NB4 (cell line): ENCODE data around the gene DMKN.

ENCODE experiments used
- DNase-seq: peaks from one replicate; pipeline ENCODE4 v3.0.0; 2010; ENCODE audit warnings: low read depth
- H3K4me3 ChIP-seq: one replicate; pipeline ENCODE4 v1.5.1; 2011; ENCODE audit warnings: mild to moderate bottlenecking, low read depth, low read length, moderate library complexity
- CTCF ChIP-seq: IDR thresholded peaks from one replicate; pipeline ENCODE4 v1.5.1; 2012; ENCODE audit warnings: low read depth, low read length
- MYC ChIP-seq: IDR thresholded peaks from 2 replicates; pipeline ENCODE4 v1.6.1; 2011; ENCODE audit warnings: low read depth, low read length
- POLR2A ChIP-seq: IDR thresholded peaks from 2 replicates; pipeline ENCODE4 v1.6.1; 2011; ENCODE audit warnings: mild to moderate bottlenecking; ENCODE audit not compliant: insufficient read length; ENCODE audit errors: extremely low read depth
- TF ChIP-seq, protein P1 (sequence below): IDR thresholded peaks from 2 replicates; pipeline ENCODE4 v1.6.1; 2011; ENCODE audit warnings: low read depth, low read length

The DMKN gene

GRCh38 chr19:35488677-35489076, 24.8 kb downstream of the DMKN start:
- no peak for TF ChIP-seq CTCF
- TF ChIP-seq POLR2A, result no peak
- no peak for TF ChIP-seq MYC
- TF ChIP-seq, protein P1, sequence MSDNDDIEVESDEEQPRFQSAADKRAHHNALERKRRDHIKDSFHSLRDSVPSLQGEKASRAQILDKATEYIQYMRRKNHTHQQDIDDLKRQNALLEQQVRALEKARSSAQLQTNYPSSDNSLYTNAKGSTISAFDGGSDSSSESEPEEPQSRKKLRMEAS, result no peak
- no peak for DNase-seq
- no peak overlapping the region for H3K4me3 ChIP-seq

- no peak for DNase-seq
- H3K4me3 ChIP-seq, result no peak overlapping the region
- TF ChIP-seq, protein P1, result no peak
- TF ChIP-seq CTCF, result no peak
- no peak for TF ChIP-seq MYC
- no peak for TF ChIP-seq POLR2A
Measured at GRCh38 chr19:35487656-35488182, 25.7 kb downstream of the DMKN start.

- TF ChIP-seq, protein P1, result no peak
- TF ChIP-seq CTCF, result no peak
- no peak for TF ChIP-seq MYC
- no peak for TF ChIP-seq POLR2A
- no peak for DNase-seq
Measured at GRCh38 chr19:35486268-35486708, 27.2 kb downstream of the DMKN start.

DNA sequence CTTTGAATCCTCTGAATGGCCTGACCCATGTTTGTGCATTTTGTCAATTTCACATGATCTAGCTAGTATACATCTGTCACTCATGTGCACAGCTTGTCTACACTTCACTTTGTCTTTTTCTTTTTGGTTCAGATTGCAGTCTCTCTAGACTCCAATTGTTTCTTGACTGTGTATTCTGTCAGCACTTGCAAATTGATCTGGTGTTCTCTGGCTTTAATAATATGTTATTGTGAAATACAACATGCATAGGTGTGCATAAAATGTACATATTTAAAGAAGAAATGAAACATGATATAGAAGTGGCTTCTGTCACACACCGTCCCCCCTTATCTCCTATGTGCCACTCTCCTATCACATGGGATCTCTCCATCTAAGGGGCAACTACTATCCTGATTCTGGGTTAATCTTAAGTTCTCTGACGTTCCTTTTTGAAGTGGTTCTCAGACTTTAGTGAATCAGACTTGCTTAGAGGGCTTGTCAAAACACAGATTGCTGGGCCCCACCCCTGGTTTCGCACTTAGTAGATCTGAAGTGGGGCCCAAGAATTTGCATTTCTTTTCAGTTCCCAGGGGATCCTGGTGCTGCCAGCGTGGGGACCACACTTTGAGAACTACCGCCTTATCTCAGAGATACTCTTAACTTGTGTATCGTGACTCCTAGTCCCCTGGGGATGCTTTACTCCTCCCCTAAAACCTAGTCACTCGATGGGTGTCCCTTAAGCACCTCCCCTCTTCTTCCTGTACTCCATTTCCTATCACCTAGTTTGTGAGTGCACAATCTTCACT, 29.0 kb downstream of the DMKN start:
- H3K4me3 ChIP-seq, result no peak overlapping the region
- peak; percentile 36 for DNase-seq
- TF ChIP-seq POLR2A (no peak), MYC (no peak)

More at GRCh38 chr19:35486268-35486708, 27.2 kb downstream of the DMKN start:
- no peak overlapping the region for H3K4me3 ChIP-seq

DNA sequence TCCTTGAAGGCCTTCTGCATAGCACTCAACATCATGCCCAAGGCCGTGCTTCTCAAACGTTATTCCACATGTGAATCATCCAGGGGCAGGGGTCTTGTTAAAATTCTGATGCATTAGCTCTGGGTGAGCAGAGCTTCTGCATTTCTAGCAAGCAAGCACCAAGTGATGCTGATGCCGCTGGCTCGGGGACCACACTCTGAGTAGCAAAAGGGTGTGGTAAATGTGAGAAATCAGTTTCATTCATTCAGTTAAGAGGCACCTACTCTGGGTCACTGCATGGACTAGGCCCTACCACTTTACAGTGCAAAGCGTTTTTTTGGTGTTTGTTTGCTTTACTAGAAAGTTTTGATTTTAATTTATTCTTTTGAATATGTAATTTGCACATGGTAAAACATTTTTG, 30.4 kb downstream of the DMKN start:
- TF ChIP-seq MYC (no peak), POLR2A (no peak), CTCF (no peak)
- TF ChIP-seq, protein P1, result no peak
- DNase-seq, result no peak

GRCh38 chr19:35478794-35479677, 34.4 kb downstream of the DMKN start:
- TF ChIP-seq, protein P1, result no peak
- no peak for TF ChIP-seq MYC
- TF ChIP-seq CTCF, result no peak
- TF ChIP-seq POLR2A, result no peak
- H3K4me3 ChIP-seq, result no peak overlapping the region
- no peak for DNase-seq

More for the DNA sequence above, 30.4 kb downstream of the DMKN start:
- H3K4me3 ChIP-seq, result no peak overlapping the region
